GM18951 (cell line): ENCODE data around the gene BMP7.

ENCODE experiments used
- POLR2A ChIP-seq: IDR thresholded peaks from 4 replicates; pipeline ENCODE4 v1.6.1; 2011; ENCODE audit warnings: mild to moderate bottlenecking; ENCODE audit not compliant: insufficient read length, insufficient read depth; ENCODE audit errors: extremely low read depth
- in situ Hi-C: fragments of 300-500 bp; cut with MboI; formaldehyde crosslinking; loops from one replicate; pipeline ENCODE4 v1.12.0; 2022; ENCODE audit warnings: low sequenced_read_pairs, mixed read lengths, inconsistent platforms; ENCODE audit not compliant: unreplicated experiment

BMP7 gene

DNA sequence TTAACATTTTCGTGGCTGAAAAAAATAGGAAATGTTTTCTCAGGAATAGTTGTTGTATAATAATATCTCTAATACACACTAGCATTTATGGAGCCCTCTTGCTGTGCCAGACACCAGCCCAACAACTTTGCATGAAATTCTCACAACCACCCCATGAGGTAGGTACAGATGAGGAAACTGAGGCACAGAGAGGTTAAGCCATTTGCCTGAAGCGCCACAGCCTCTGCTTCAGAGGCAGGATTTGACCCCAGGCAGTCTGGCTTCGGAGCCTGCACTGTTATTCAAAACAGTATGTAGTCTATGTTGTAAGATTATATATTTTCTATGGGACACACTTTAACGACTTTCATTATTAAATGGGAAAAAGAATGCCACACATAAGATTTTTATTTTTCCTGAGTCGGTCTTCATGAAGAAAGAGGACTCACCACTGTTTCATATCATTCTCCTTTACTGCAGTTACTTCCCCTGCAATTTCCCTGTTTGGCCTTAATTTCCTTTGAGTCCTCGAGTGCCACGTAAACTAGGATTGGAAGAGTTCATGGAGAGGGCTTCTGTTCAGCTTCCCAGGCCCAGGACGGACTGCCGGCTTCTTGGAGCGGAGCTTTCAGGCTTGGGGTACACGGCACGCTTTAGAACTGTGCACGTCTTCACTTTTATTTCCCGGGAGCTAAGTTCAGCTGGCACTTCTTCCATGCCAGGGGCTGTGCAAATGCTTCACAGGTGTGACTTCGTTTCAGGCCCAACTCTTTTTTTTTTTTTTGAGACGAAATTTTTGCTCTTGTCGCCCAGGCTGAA lies 128.0 kb downstream of the BMP7 start:
- in situ Hi-C loops, result no loop called here
- TF ChIP-seq POLR2A, result no peak

DNA sequence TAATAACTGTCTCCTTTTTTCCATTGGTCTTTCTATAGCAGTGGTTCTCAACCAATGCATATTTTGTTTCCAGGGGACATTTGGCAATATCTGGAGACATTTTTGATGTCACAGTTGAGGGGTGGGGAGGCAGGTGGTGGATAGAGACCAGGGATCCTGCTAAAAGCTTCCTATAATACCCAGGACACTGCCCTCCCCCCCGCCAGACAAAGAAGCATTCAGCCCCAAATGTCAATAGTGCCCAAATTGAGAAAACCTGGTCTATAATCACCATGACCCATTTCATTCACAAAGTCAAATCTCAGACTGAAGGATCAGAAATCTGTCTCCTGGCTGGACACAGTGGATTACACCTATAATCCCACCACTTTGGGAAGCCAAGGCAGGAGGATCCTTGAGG lies 128.8 kb downstream of the BMP7 start:
- TF ChIP-seq POLR2A, result no peak
- in situ Hi-C loops, result no loop called here

GRCh38 chr20:57136734-57137133 lies 129.7 kb downstream of the BMP7 start:
- no peak for TF ChIP-seq POLR2A
- in situ Hi-C loops, result no loop called here

GRCh38 chr20:57135875-57136274 lies 130.6 kb downstream of the BMP7 start:
- TF ChIP-seq POLR2A, result no peak
- in situ Hi-C loops, result no loop called here

- in situ Hi-C loops, result no loop called here
- TF ChIP-seq POLR2A, result no peak
Measured at GRCh38 chr20:57134804-57135203, 131.6 kb downstream of the BMP7 start.

DNA sequence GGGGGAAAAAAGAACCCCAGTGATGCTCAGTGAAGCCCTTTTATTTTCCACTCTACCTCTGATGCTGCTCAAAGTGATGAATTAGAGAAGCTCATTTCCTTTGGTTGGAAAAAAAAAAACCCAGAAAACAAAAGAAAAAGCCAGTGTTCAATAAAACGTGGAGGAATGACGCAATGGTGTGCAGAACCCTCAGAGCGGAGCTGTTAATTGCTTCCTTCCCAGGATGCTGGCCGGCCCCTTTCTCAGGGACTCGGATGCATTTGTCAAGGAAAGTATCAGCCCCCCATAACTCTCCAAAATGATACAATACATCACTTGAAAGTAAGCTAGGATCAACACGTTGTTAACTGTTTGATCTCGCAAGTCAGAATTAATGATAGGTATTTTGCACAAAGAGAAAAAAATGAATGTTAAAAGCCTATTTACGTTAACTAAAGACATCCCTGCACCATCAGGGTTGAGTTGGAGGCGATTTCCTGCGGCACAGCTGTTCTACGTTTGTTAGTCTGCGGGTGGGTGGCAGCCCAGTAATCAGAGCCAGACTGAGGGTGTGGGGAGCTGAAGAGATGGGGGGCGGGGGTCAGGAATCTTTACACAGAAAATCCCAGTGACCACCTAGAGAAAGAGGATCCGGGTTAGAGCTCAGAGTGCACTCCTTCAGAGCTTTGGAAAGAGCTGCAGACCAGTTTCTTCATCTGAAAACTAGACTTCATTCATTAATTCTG lies 132.4 kb downstream of the BMP7 start:
- no peak for TF ChIP-seq POLR2A
- in situ Hi-C loops, result no loop called here

DNA sequence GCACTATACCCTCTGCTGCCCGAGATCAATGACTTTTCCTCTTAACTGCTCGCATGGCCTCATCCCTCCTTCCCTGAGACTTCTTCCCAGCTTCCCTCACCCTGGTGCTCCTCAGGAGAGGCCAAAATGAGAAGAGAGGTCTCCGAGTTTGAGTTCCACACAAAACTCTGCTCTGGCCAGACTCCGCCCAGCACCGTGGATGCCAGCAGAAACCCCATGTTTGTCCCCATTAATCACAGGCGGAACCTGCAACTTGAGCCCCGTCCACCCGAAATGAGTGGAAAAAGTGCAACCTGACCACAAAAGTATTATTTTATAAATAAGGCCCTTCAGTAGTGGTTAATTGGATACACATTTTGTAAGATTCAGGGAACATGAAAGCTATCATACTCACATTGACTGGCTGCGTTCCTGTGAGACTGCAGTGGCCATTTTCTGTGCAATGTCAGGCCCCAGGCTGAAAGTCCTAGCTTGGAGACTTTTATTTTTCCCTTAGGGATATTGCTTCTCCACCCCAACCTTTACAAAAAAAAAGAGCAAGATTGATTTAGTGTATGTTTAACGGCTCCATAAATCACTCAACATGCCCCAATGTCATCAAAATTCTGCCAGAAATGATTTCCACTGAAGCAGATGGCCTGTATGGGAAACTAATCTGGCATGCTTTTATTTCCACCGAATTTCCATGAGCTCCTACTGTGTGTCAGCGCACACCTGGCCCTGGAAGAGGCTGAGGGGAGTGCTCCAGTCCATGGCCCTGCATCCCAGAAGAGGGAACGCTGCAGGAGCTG lies 134.6 kb downstream of the BMP7 start:
- no peak for TF ChIP-seq POLR2A
- in situ Hi-C loops, result no loop called here

DNA sequence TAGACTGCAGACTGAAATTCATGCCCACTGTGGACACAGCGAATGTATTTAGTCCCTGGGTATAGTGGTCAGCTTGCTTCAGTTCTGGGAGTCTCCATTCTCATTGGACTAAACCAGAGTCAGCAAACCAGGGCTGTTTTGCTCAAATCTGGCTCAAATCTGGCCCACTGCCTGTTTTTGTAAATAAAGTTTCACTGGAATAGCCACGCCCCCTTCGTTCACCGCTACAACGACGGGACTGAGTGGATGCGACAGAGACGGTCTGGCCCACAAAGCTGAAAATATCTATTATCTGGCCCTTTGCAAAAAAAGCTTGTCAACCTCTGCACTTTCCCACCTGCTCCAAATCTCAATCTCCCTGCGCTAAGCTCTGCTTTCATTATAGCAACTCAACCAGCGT lies 135.4 kb downstream of the BMP7 start:
- no peak for TF ChIP-seq POLR2A
- in situ Hi-C loops, result no loop called here

- TF ChIP-seq POLR2A, result no peak
- in situ Hi-C loops, result no loop called here
Measured at GRCh38 chr20:57130160-57130772, 136.2 kb downstream of the BMP7 start.

DNA sequence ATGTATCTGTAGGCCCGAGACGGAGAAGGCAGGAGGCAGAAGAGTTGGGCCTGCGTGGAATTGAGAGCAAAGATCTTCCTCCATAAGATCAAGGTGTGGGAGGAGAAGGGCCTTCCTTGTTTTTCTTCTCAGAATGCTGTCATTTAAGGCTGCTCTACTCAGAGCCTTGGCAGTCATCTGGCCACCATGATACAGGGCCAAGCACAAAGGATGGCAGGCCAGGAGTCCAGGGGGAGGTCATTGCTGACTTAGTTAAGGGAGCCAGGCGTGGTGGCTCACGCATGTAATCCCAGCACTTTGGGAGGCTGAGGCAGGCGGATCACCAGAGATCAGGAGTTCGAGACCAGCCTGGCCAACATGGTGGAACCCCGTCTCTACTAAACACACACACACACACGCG lies 137.1 kb downstream of the BMP7 start:
- no peak for TF ChIP-seq POLR2A
- in situ Hi-C loops, result no loop called here

GRCh38 chr20:57128044-57128757 lies 138.2 kb downstream of the BMP7 start:
- in situ Hi-C loops, result no loop called here
- no peak for TF ChIP-seq POLR2A

GRCh38 chr20:57126481-57127092 lies 139.9 kb downstream of the BMP7 start:
- no peak for TF ChIP-seq POLR2A
- in situ Hi-C loops, result no loop called here
